HEK293T (cell line): Measurements from ENCODE around the gene ZNF217.

Experiments
- ELF4 ChIP-seq: fragments of 450-650 bp; IDR thresholded peaks from 2 replicates; pipeline ENCODE4 v1.6.1; 2017; ENCODE audit warnings: antibody characterized with exemption
- FOXK2 ChIP-seq: fragments of 450-650 bp; IDR thresholded peaks from 2 replicates; pipeline ENCODE4 v1.6.1; 2016; ENCODE audit warnings: mild to moderate bottlenecking
- HDGF ChIP-seq: fragments of 450-650 bp; IDR thresholded peaks from 2 replicates; pipeline ENCODE4 v1.6.1; 2017; ENCODE audit warnings: antibody characterized with exemption, borderline replicate concordance
- SP1 ChIP-seq: fragments of 450-650 bp; IDR thresholded peaks from 2 replicates; pipeline ENCODE4 v1.6.1; 2017

DNA sequence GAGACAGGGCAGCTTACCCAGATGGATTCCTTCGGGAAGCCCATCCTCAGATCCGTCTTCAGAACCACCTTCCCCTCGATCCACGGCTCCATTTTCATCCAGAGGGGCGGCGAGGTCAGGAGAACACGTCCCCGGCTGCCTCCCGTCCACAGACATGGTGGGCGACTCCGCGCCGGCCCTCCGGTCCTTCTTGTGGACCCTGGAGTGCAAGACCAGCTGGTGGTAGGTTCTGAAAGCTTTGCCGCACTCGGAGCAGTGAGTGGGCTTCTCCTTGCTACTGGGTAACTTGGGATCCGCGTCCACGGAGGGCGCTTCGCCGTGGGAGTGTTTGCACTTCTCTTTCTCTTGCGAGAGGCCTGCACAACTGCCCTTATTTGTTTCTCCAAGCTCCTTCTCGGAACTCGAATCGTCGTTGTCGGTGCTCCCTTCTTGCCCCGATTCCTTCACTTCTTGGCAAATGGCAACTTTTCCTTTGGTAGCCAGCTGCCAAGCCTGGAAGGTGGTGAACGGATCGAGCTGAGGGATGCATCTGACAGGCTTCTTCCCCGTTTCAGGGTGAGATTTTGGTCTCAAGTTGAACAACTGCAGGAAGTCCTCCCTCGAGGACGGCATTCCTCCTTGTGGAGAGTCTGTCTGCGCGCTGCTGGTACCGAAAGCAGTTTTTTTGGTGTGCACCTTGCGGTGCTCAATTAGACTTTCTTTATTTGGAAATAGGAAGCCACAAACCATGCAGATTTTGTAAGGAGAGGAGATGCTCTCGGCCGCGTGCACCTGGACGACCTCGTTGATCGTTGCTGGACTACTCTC lies 12.0 kb downstream of the ZNF217 start:
- TF ChIP-seq ELF4, result no peak
- no peak for TF ChIP-seq SP1
- no peak for TF ChIP-seq FOXK2
- no peak for TF ChIP-seq HDGF
